Measurements from ENCODE around the gene CIROP.
A peak's percentile ranks its signal among the peaks of the same experiment; 100 is the strongest.

CIROP gene

DNA sequence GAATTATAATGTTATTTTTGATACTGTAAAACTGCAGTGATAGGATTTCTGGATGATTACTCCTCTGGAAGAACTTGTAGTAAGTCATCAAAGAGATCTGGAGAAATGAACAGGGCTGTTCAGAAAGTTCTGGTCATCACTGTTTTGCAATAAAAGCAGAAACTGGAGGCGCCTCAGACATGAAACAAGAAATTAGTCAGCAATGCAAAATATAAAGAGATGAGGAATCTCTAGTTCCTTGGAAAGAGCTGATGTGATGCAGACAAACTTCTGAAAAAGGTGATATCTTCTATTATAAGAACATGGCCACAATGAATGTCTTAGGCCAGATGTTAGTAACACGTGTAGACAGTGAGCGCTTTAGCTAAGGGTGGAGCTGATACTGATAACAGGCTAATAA is 19.3 kb downstream of the CIROP start:
- no peak for FAIRE-seq
- DNase-seq (ENCODE audit: insufficient read length, low spot score): no peak
- TF ChIP-seq POLR2A (IDR thresholded peaks at IDR 0.05; ENCODE audit: low read depth, low read length): no peak

DNA sequence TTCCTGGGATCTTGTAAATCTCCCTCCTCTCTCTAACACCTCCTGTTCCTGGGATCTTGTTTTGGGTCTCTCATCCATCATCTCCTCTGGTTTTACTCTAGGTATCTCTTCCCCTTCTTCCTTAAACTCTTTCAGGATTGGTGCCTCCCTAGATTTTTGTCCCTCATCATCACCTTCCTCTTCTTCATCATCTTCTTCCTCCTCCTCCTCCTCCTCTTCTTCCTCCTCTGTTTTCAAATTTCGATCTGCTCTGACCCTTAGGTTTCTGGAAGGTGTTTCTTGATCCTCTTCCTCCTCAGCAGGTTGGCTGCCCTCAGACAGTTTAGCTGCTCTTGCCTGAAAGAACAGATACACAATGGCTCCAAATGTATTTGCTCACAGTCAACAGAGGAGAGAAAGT is 24.3 kb downstream of the CIROP start:
- TF ChIP-seq POLR2A (IDR thresholded peaks at IDR 0.05; ENCODE audit: low read depth, low read length): no peak
- FAIRE-seq (no peak), DNase-seq (ENCODE audit: insufficient read length, low spot score) (no peak)

DNA sequence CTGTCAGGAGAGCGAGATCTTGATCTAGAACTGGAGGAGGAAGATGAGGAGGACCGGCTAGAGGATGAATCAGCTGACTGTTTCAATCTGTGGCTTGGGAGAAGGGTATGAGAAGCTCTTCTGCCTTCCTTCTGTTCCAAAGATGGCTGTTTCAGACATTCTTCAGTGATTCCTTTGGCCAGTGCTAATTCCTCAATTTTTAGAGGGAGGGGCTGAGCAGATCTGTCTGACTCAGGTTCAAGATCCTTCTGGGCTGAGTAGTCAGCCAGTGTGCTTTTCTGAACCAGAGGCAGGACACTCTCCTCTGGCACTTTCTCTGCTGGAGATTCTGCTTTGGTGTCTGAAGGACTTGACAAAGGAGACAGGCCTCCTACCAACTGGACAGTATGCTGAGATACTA is 25.1 kb downstream of the CIROP start:
- DNase-seq (ENCODE audit: insufficient read length, low spot score): no peak
- no peak for FAIRE-seq
- no peak for TF ChIP-seq POLR2A (IDR thresholded peaks at IDR 0.05; ENCODE audit: low read depth, low read length)

DNA sequence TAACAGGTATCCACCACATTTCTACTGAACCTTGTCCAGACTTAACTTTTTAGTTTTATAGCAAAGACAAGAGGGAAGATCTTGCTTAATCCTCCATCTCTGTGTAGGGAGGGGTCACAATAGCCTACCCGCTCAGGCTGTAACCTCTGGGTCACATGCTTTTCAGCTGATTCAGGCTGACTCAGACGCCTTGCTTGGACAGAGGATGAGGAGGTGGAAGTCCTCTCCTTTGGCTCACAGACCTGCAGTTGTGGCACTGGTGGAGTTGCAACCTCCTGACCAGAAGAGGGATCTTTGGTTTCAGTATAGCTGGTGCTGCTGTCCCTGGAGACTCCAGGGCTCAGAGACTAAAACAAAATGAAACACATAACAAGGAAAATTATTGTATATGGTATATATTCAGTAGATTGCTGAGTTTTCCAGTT is 26.1 kb downstream of the CIROP start:
- FAIRE-seq: peak; percentile 98

DNA sequence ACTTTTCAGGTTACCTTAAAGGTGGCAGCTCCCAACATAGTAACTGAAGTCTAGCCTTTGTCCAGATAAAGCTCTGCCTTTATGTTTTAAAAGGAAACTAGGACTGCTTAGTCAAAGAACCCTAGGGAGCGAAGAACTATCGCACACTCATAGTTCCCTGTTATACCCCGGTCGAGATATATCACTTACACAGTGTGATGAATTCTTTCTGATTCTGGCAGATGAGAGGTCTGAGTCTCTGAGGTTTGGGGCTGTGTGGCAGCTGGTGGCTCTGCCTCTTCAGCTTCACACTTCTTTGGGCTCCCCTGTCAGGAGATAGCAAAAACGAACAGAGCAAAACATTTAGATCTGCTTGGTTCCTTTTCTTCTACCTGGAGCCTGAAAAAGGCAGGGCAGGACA is 26.8 kb downstream of the CIROP start:
- DNase-seq (ENCODE audit: insufficient read length, low spot score): no peak
- no peak for TF ChIP-seq POLR2A (IDR thresholded peaks at IDR 0.05; ENCODE audit: low read depth, low read length)
- FAIRE-seq: no peak

More for the DNA sequence above, 26.1 kb downstream of the CIROP start:
- no peak; the same call in 1 of the 2 replicates for TF ChIP-seq POLR2A (IDR thresholded peaks at IDR 0.05; ENCODE audit: low read depth, low read length)
- DNase-seq (ENCODE audit: insufficient read length, low spot score): peak; percentile 55

DNA sequence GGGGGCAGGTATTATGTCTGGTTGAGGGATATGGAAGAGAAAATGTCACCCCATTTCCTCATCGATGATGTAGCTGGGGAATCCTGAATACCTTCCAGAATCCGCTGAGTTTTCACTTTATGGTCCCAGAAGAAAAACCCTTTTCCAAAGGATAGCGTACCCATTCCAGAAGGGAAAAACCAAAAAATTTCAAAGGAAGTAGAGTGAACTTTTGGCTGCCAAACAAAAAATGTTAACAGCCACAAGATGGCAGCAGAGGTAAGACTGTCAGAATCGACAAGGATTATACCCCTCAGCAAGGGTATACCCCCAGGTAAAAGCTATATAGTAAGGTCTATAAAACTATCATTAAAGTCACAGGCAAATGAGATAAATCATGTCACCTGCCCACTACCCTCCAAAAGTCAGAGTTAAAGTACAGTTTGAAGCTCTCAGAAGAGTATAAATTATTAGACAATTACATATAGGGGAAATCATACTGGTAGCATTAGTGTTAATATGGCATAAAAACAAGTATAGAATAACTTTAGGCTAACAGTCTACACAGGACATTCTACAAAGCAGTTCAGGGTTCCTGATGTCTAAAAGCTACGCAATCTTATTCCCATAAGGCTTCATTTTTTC is 27.9 kb downstream of the CIROP start:
- no peak for DNase-seq (ENCODE audit: insufficient read length, low spot score)
- TF ChIP-seq POLR2A (IDR thresholded peaks at IDR 0.05; ENCODE audit: low read depth, low read length): no peak
- FAIRE-seq: peak; percentile 6

DNA sequence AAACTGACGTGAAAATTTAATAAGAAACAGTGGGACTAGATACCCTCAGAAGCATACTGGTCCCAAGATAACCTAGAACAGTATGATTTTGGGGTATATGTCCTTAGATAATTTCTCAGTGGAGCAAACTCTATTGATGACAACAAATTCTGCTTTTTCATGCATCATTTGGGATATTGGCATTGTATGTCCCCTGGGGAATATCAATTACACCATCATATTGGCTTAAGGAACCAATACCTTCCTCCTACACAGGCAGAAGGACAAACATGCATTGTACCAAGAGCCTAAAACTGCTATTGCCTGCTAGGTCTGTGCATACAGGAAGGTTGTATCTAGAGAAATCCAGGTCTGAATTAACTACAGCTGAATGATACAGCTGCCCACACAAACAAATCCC is 29.9 kb downstream of the CIROP start:
- DNase-seq (ENCODE audit: insufficient read length, low spot score): no peak
- no peak for TF ChIP-seq POLR2A (IDR thresholded peaks at IDR 0.05; ENCODE audit: low read depth, low read length)
- no peak for FAIRE-seq

DNA sequence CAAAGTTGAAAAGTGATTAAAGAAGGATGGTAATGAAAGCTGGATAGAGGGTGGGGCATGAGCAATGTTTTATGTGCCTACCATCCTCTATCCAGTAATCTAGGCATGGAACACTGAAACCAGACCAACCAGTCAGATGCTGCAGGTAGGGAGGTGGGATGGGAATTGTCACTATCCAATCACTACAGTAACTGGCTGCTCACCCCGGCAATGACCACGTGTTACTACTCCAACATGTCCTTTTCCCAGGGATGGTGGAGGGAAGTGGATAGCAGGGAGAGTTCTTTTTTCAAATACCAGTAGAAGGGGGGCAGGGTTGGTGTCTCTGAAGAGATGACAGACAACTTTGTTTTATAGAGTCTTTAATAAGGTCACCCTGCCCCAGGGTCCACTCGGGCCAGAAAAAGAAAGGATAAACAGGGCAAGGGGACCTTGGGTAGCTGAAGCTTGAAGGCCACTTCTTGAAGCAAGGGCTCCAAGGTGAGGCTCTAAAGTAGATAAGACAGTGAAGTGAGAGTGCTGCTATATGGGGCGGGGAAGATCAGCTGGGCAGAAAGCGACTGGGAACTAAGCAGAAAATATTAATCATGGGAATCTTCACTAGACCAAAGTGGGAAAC is 32.8 kb downstream of the CIROP start:
- no peak for FAIRE-seq
- TF ChIP-seq POLR2A (IDR thresholded peaks at IDR 0.05; ENCODE audit: low read depth, low read length): no peak
- no peak for DNase-seq (ENCODE audit: insufficient read length, low spot score)

DNA sequence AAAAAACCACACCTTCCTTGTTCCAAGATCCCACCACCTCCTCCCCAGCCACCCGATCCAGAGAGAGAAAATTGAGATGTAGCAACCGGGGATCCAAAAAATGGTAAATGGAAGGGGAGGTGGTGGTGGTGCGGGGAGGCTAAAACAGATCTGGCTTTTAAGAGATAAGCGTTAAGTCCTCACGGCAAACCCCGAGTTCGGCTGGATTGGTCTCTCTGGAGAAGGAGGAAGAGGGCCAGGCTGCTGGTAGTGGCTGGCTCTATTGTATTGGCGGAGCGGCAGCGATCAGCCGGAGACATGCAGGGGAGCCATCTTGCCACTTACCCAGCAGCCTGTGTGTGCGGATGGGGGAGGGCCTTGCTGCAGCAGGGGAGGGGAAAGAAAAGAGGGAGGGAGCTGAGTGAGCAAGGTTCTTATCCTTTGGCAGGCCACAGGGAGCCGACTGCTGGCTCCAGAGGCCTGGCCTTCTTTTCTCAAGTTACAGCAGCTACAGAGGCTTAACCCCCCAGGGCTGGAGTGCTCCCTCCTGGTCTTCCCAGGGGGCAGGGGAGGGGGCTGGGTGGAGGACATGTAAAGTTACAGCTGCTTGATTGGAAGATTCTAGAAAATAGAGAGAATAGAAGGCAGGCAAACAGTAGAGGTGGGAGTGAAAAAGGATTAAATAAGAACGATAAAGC is 33.4 kb downstream of the CIROP start:
- TF ChIP-seq POLR2A (IDR thresholded peaks at IDR 0.05; ENCODE audit: low read depth, low read length): peak; percentile 71
- peak; percentile 67 for DNase-seq (ENCODE audit: insufficient read length, low spot score)
- FAIRE-seq: peak; percentile 27

DNA sequence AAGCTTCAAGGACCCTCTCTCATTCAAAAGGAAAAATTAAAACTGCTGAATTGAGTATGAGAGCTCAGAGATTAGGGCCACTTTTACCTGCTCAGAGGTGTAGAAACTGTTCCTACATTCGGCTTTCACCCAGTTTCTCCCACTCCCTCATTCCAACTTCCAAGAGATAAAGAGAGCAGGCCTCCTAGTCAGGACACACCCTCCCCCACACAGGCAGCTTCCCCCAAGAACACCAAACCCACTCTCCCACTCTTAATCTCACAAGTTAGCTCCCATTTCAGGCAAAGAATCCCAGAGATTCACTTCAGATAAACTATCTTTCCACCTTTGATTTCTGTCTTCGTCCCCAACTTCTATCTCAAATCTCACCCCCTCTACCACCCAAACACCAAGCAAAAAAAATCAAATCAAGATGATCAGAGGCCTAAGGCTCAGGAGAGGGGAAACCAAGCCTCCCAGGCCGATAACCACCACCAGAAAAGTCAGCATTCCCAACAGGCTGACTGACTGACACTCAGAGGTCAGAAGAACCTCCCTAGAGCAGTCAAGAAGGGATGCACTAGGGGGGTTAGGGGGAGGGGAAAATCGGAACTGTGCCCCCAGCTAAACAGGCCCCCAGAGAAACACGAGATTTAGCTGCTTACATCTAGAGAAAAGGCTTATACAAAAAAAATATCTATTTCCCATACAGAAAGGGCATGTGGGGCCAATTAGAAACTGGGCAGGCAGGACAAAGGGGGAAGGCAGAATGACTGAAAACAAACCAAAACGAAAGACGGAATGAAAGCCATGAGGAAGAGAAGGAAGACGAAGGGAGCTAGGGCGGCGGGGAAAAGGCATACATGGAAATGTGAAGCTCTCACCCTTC is 34.3 kb downstream of the CIROP start:
- DNase-seq (ENCODE audit: insufficient read length, low spot score) (no peak), FAIRE-seq (no peak)
- TF ChIP-seq POLR2A (IDR thresholded peaks at IDR 0.05; ENCODE audit: low read depth, low read length): no peak

DNA sequence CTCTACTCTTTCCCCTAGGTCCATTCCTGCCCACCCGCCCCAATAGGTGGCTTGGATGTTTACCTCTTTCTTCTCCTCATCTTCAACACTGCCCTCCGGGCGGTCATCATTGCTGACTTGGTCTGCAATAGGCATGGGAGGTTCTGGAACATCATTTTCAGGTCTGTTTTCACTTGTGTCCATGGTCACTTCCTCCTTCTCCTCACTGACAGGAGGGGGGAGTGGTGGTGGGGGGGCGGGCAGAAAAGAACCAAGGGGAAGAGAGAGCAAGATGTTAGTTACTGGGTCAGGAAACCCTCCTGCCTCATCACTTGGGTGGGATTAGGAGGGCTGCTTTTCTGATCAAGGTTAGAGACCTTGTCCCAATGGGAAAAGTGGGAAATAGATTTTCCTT is 35.4 kb downstream of the CIROP start:
- TF ChIP-seq POLR2A (IDR thresholded peaks at IDR 0.05; ENCODE audit: low read depth, low read length): no peak
- DNase-seq (ENCODE audit: insufficient read length, low spot score) (no peak), FAIRE-seq (no peak)

DNA sequence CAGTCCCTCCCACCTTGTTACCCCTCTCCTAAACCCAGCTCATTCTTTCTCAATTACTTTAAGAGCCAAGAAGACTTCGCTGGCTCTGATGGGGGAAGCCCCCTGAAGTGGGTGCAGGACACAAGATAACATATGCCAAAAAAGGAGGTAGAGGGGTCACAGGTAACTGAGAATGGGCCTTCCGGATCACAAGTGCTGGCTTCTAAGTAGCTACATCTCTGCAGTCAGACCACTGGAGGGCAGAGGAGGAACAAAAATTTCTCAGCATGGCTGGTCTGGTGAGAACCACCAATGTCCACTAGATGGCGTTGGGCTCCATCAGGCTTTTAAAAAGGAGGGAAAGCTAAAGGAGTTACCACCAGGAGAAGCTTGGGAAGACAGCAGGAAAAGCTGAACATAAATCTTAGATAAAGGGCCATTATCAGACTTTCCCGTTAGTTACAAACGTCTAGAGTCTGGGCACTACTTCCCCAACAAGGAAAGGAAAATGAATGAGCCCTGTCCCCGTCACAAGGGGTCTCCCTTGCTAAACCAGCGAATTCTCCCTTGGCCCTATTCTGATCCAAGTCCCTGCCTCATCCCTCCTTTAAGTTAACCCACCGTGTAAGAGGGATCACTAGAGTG is 35.9 kb downstream of the CIROP start:
- no peak for TF ChIP-seq POLR2A (IDR thresholded peaks at IDR 0.05; ENCODE audit: low read depth, low read length)
- DNase-seq (ENCODE audit: insufficient read length, low spot score) (peak; percentile 50), FAIRE-seq (peak; percentile 73)
